Kidney epithelial cell (primary cell): ENCODE results near the gene CST3. TPM values are rescaled to one million over a fixed set of nuclear protein-coding genes. Genes with fewer than 3 reads are reported as not detected.

Experiments used
- DNase-seq: peaks from one replicate; pipeline ENCODE4 v3.0.0-alpha.2; 2010; ENCODE audit warnings: low read depth
- H3K27me3 ChIP-seq: 2 replicates; pipeline ENCODE4 v1.6.0; 2011; ENCODE audit warnings: low read length; ENCODE audit not compliant: control insufficient read depth, insufficient read depth
- H3K36me3 ChIP-seq: 2 replicates; pipeline ENCODE4 v1.5.1; 2011; ENCODE audit warnings: low read length; ENCODE audit not compliant: control insufficient read depth, insufficient read depth
- H3K4me3 ChIP-seq: 2 replicates; pipeline ENCODE4 v1.5.1; 2011; ENCODE audit warnings: low read depth, mild to moderate bottlenecking, control low read depth, low read length
- total RNA-seq: library from RNA; depleted of rRNA; stranded (reverse); fragments of >200 nt; gene quantifications from 2 replicates; pipeline ENCODE4 v1.2.3, GENCODE V29; 2015
- TF ChIP-seq, protein P1 (sequence below): IDR thresholded peaks from 2 replicates; pipeline ENCODE4 v1.5.1; 2011; ENCODE audit warnings: mild to moderate bottlenecking, moderate library complexity, low read length, control low read depth, inconsistent platforms; ENCODE audit not compliant: insufficient read depth, poor library complexity, severe bottlenecking

CST3 gene
- total RNA-seq, 1 donor from 2014 or later, result 303 TPM

- peaks cover 6% of the 10 kb centered on the region for H3K27me3 ChIP-seq
- H3K36me3 ChIP-seq, result no peaks in the 10 kb centered on the region
- H3K4me3 ChIP-seq, result no peak overlapping the region
- TF ChIP-seq, protein P1, sequence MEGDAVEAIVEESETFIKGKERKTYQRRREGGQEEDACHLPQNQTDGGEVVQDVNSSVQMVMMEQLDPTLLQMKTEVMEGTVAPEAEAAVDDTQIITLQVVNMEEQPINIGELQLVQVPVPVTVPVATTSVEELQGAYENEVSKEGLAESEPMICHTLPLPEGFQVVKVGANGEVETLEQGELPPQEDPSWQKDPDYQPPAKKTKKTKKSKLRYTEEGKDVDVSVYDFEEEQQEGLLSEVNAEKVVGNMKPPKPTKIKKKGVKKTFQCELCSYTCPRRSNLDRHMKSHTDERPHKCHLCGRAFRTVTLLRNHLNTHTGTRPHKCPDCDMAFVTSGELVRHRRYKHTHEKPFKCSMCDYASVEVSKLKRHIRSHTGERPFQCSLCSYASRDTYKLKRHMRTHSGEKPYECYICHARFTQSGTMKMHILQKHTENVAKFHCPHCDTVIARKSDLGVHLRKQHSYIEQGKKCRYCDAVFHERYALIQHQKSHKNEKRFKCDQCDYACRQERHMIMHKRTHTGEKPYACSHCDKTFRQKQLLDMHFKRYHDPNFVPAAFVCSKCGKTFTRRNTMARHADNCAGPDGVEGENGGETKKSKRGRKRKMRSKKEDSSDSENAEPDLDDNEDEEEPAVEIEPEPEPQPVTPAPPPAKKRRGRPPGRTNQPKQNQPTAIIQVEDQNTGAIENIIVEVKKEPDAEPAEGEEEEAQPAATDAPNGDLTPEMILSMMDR, result no peak
- DNase-seq, result no peak
Observed at GRCh38 chr20:23602241-23602640, 35.5 kb downstream of the CST3 start.

DNA sequence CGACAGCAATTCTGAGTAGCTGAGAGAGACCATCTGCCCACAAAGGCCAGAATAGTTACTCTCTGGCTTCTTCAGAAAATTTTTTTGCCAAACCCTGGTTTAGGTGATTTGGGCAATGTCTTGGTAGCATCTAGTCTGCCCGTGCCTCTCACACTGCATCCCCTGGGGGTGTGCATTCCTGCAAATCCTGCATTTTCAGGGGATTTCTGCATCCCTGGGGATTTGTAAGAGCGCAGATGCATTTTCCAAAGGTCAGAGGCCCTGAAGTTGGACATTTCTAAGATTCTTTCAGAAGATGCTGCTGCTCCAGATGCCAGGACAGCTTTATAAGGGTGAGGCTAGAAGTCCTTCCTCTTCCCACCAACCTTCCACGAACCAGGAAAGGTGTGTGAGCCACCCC lies 36.0 kb downstream of the CST3 start:
- TF ChIP-seq, protein P1, result no peak
- peaks cover 6% of the 10 kb centered on the region for H3K27me3 ChIP-seq
- H3K4me3 ChIP-seq, result no peak overlapping the region
- H3K36me3 ChIP-seq, result no peaks in the 10 kb centered on the region
- no peak for DNase-seq

- Histone ChIP-seq H3K4me3 (no peak overlapping the region), H3K27me3 (peaks cover 6% of the 10 kb centered on the region), H3K36me3 (no peaks in the 10 kb centered on the region)
- DNase-seq, result no peak
- TF ChIP-seq, protein P1, result no peak
Observed at GRCh38 chr20:23598481-23598880, 39.3 kb downstream of the CST3 start.

DNA sequence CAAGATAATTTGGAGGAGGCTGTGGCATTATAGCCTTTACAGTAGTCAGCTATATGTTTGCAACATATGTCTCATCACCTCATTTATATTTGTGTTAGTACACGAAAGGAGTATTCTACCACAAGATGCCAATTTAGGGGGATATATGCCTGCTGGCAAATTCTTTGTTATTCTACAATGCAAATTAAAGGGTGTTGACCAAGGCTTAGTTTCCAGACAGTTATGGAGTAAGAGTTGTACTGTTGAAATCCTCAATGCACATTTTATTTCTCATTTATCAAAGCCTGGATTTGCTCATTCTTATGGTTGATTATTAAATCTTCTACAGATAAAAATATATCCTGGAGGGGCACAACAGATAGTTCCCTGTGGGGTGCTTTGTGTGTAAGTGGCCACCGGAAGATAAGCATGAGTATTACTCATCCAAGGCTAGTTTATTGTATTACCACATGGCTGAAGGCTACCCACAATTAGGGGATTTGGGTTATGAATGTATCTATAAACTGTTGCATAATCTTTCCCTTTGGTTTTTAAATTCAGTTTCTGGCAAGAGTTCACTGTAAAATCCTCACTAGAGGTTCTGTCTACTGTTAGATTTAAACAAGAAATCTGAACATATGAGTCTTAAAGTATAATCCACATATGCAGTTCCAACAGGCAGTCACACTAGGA lies 41.0 kb downstream of the CST3 start:
- DNase-seq, result no peak
- Histone ChIP-seq H3K36me3 (no peaks in the 10 kb centered on the region), H3K4me3 (no peak overlapping the region), H3K27me3 (no peaks in the 10 kb centered on the region)
- TF ChIP-seq, protein P1, result no peak

GRCh38 chr20:23595941-23596340 lies 41.8 kb downstream of the CST3 start:
- TF ChIP-seq, protein P1, result no peak
- Histone ChIP-seq H3K4me3 (no peak overlapping the region), H3K36me3 (no peaks in the 10 kb centered on the region), H3K27me3 (no peaks in the 10 kb centered on the region)
- no peak for DNase-seq
